GM23248 (cell line): Measurements from ENCODE around the gene RPF1. TPM values are rescaled to one million over a fixed set of nuclear protein-coding genes. Genes with fewer than 3 reads are reported as not detected.
"Not testable (repeated sequence)": the region's sequence is repeated elsewhere in the genome, so short reads cannot be mapped to it uniquely, and the experiment has no call there.

Experiments
- DNase-seq: peaks from one replicate; pipeline ENCODE4 v3.0.0-alpha.2; 2015
- H2AFZ ChIP-seq: fragments of 200-600 bp; sonication (generic); 2 replicates; pipeline ENCODE4 v1.6.1; 2016; ENCODE audit warnings: antibody characterized with exemption
- H3F3A ChIP-seq: fragments of 200-600 bp; sonication (generic); 2 replicates; pipeline ENCODE4 v1.6.1; 2016; ENCODE audit warnings: mild to moderate bottlenecking, antibody characterized with exemption, mixed run types; ENCODE audit not compliant: insufficient read depth
- H3K27ac ChIP-seq: fragments of 200-600 bp; sonication (generic); 2 replicates; pipeline ENCODE4 v1.5.1; 2016; ENCODE audit warnings: mild to moderate bottlenecking
- H3K27me3 ChIP-seq: fragments of 200-600 bp; sonication (generic); replicated peaks from 2 replicates; pipeline ENCODE4 v1.6.1; 2016; ENCODE audit warnings: mild to moderate bottlenecking; ENCODE audit not compliant: insufficient read depth
- H3K36me3 ChIP-seq: fragments of 200-600 bp; sonication (generic); 2 replicates; pipeline ENCODE4 v1.6.1; 2016; ENCODE audit warnings: low read depth, mild to moderate bottlenecking
- H3K4me1 ChIP-seq: fragments of 200-600 bp; sonication (generic); 2 replicates; pipeline ENCODE4 v1.6.1; 2016; ENCODE audit warnings: mild to moderate bottlenecking; ENCODE audit not compliant: insufficient read depth
- H3K4me2 ChIP-seq: fragments of 200-600 bp; sonication (generic); one replicate; pipeline ENCODE4 v1.6.1; 2016; ENCODE audit warnings: mild to moderate bottlenecking; ENCODE audit not compliant: unreplicated experiment
- H3K4me3 ChIP-seq: fragments of 200-600 bp; sonication (generic); 2 replicates; pipeline ENCODE4 v1.5.1; 2016; ENCODE audit warnings: mild to moderate bottlenecking
- H3K79me2 ChIP-seq: fragments of 200-600 bp; sonication (generic); 2 replicates; pipeline ENCODE4 v1.6.1; 2016; ENCODE audit warnings: mild to moderate bottlenecking; ENCODE audit not compliant: insufficient read depth
- H3K9ac ChIP-seq: fragments of 200-600 bp; sonication (generic); 2 replicates; pipeline ENCODE4 v1.6.1; 2016; ENCODE audit warnings: mild to moderate bottlenecking
- H3K9me2 ChIP-seq: fragments of 200-600 bp; sonication (generic); 2 replicates; pipeline ENCODE4 v1.6.1; 2016; ENCODE audit warnings: mixed run types, mild to moderate bottlenecking, moderate library complexity; ENCODE audit not compliant: insufficient read depth
- H3K9me3 ChIP-seq: fragments of 200-600 bp; sonication (generic); one replicate; pipeline ENCODE4 v1.6.1; 2017; ENCODE audit warnings: low read depth
- H4K20me1 ChIP-seq: fragments of 200-600 bp; sonication (generic); 2 replicates; pipeline ENCODE4 v1.6.0; 2016; ENCODE audit not compliant: insufficient read depth
- EZH2 ChIP-seq: fragments of 200-600 bp; sonication (generic); IDR thresholded peaks from 2 replicates; pipeline ENCODE4 v1.6.1; 2018; ENCODE audit warnings: antibody characterized with exemption, mild to moderate bottlenecking; ENCODE audit not compliant: insufficient read depth, poor library complexity, severe bottlenecking
- EZH2phosphoT487 ChIP-seq: fragments of 200-600 bp; sonication (generic); IDR thresholded peaks from 2 replicates; pipeline ENCODE4 v1.6.1; 2018; ENCODE audit warnings: antibody characterized with exemption, moderate library complexity, mild to moderate bottlenecking, low read depth; ENCODE audit not compliant: insufficient read depth
- WGBS, 2 experiments: methylation state at CpG; one replicate each; pipeline ENCODE4 v1.1.6; 2015 to 2017; ENCODE audit warnings: low lambda C conversion rate in 2 of 2, low coverage in 1 of 2; ENCODE audit errors: missing lambda C conversion rate in 2 of 2; 5-methylcytosine and 5-hydroxymethylcytosine counted together
- in situ Hi-C: fragments of 300-500 bp; cut with MboI; formaldehyde crosslinking; loops from 2 replicates; pipeline ENCODE4 v1.15.0; 2020
- polyA plus RNA-seq: library from polyadenylated mRNA; unstranded; fragments of >200 nt; fragmentation: Nextera tagmentation; extraction: Ambion mirVana; gene quantifications from 2 replicates; pipeline ENCODE4 v1.2.1, GENCODE V29; 2016
- total RNA-seq: library from RNA; depleted of rRNA; stranded (reverse); fragments of >200 nt; shearing (Covaris generic); gene quantifications from 2 replicates; pipeline ENCODE4 v1.2.3, GENCODE V29; 2014

RPF1 gene
- total and polyA plus RNA-seq, 2 experiments from 2014 or later: 29.6 to 33.0 TPM

- peaks cover 5% of the 10 kb centered on the region; the same call in 1 of the 2 replicates for H3K36me3 ChIP-seq
These were observed 27.1 kb downstream of the RPF1 start, which contains the start of the genes GNG5 and SPATA1 for GRCh38 chr1:84506002-84506728. TSS of gene GNG5 (minus strand) at chr1:84506581. CDS start at chr1:84506091, 490 bp downstream. TSS of gene SPATA1 (plus strand) at chr1:84506386. CDS start at chr1:84516360, 9,974 bp downstream.

DNA sequence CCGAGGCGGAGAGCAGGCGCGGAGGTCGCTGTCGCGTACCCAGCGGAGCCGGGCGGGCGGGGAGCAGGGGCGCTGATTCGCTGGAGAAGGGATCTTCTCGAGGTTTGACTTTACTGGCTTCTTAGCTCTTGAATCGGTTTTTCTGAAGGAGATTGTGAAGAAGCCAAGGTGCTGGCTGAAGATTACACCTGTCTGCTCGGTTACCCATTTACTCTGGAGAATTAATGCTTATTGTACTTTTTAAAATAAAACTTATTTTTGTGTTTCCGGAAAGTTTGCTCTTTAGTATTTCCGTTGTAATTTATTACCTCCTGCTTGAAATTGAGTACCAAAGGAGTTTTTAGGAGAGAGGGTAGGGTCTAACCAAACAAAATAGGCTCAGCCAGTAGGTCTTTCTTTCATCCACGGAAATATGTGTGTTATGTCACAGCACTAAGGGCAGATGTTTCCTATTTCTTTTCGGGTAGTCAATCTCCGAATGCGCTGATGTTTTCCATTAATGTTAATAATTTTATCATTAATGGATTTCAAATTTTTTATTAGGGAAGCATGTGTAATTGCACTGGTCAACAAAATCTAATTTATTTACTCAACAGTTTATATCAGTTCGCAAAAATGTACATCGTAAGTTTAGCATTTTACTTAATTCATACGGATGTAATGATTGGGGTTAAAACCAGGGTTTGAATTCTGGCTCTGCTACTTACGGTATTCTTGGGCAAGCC lies 27.8 kb downstream of the RPF1 start:
- Histone ChIP-seq H2AFZ (peak overlapping the region; percentile 82), H3K4me3 (peak overlapping the region; percentile 95), H3K9ac (peak overlapping the region; percentile 96), H3K36me3 (no peaks in the 10 kb centered on the region), H3K27ac (peak overlapping the region; percentile 95), H3K4me2 (peak overlapping the region; percentile 98), H3K79me2 (peaks cover 60% of the 10 kb centered on the region), H3K9me3 (no peaks in the 10 kb centered on the region), H3K4me1 (peaks cover 28% of the 10 kb centered on the region), H3K9me2 (no peaks in the 10 kb centered on the region), H3F3A (peaks cover 31% of the 10 kb centered on the region), H3K27me3 (no peaks in the 10 kb centered on the region), H4K20me1 (peaks cover 16% of the 10 kb centered on the region)
- TF ChIP-seq EZH2phosphoT487: no peak
- TF ChIP-seq EZH2: no peak
- DNase-seq: no peak
- in situ Hi-C loops: no loop called here
- WGBS, 2 experiments: 18 to 27% methylated on average over 18 to 26 of the region's 26 CpGs

More at GRCh38 chr1:84506002-84506728, 27.1 kb downstream of the RPF1 start, which contains the start of the genes GNG5 and SPATA1:
- peak; percentile 99 for DNase-seq
- Histone ChIP-seq H3K4me1 (peaks cover 28% of the 10 kb centered on the region), H3K4me2 (peak within 1 kb of the TSS; percentile 98), H3K9me2 (no peaks in the 10 kb centered on the region), H3F3A (peaks cover 31% of the 10 kb centered on the region), H3K9ac (peak within 1 kb of the TSS; percentile 96), H3K79me2 (peaks cover 67% of the 10 kb centered on the region), H3K9me3 (no peaks in the 10 kb centered on the region), H3K27me3 (no peaks in the 10 kb centered on the region), H3K4me3 (peak within 1 kb of the TSS; percentile 95), H3K27ac (peak within 1 kb of the TSS; percentile 95), H2AFZ (peak within 1 kb of the TSS; percentile 82), H4K20me1 (peaks cover 16% of the 10 kb centered on the region)
- in situ Hi-C loops: no loop called here
- no peak for TF ChIP-seq EZH2phosphoT487
- no peak for TF ChIP-seq EZH2
- 0 to 1% methylated on average over 36 to 37 of the region's 60 CpGs for WGBS, 2 experiments

GRCh38 chr1:84507887-84508286 lies 28.8 kb downstream of the RPF1 start:
- H3F3A ChIP-seq: peaks cover 31% of the 10 kb centered on the region
- WGBS, 2 experiments: 92 to 93% methylated on average over 14 of the region's 14 CpGs
- H4K20me1 ChIP-seq, H3K4me2 ChIP-seq, H3K4me3 ChIP-seq, in situ Hi-C loops, H2AFZ ChIP-seq, DNase-seq, H3K27ac ChIP-seq, H3K9me2 ChIP-seq, H3K9me3 ChIP-seq, H3K36me3 ChIP-seq, H3K27me3 ChIP-seq, H3K9ac ChIP-seq: not testable (repeated sequence)
- peaks cover 50% of the 10 kb centered on the region for H3K79me2 ChIP-seq
- H3K4me1 ChIP-seq: peaks cover 21% of the 10 kb centered on the region

DNA sequence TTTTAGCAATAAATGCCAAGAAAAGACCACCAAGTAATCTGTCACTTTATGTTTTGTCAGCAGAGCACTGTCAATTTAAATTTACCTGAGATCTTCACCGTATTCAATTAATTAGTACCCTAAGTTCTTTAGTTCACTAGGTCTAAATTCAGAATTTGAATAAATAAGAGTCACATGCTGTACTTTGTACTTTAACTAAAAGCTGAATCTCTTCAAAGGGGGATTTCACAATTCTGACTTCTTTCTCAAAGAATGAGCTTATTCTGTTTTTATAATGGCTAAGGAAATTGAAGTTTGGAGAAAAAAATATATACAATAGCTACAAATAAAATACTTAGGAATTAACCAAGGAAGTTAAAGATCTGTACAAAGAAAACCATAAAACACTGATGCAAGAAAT lies 29.4 kb downstream of the RPF1 start:
- no peak for DNase-seq
- Histone ChIP-seq H3K9me3 (no peaks in the 10 kb centered on the region), H3K4me3 (no peak overlapping the region), H3K27ac (no peak overlapping the region), H2AFZ (no peak overlapping the region), H3K36me3 (no peaks in the 10 kb centered on the region), H3K9ac (no peak overlapping the region), H3K79me2 (peaks cover 44% of the 10 kb centered on the region), H3K27me3 (no peaks in the 10 kb centered on the region), H3K4me2 (no peak overlapping the region), H3K9me2 (no peaks in the 10 kb centered on the region), H3K4me1 (peaks cover 15% of the 10 kb centered on the region), H4K20me1 (peaks cover 9% of the 10 kb centered on the region), H3F3A (peaks cover 24% of the 10 kb centered on the region)
- TF ChIP-seq EZH2: no peak
- no peak for TF ChIP-seq EZH2phosphoT487
- WGBS, 2 experiments: 94 to 95% methylated on average over 1 of the region's 1 CpG
- in situ Hi-C loops: no loop called here
